ENCODE measurements around the gene CDH13. TPM values are rescaled to one million over a fixed set of nuclear protein-coding genes. Genes with fewer than 3 reads are reported as not detected.

The CDH13 gene
- total and polyA plus RNA-seq, 10 of the 15 experiments (the other 5 are each of a cell fraction or from before 2014, with no cell fraction given), result under 0.01 to 0.05 TPM; not detected in 8

DNA sequence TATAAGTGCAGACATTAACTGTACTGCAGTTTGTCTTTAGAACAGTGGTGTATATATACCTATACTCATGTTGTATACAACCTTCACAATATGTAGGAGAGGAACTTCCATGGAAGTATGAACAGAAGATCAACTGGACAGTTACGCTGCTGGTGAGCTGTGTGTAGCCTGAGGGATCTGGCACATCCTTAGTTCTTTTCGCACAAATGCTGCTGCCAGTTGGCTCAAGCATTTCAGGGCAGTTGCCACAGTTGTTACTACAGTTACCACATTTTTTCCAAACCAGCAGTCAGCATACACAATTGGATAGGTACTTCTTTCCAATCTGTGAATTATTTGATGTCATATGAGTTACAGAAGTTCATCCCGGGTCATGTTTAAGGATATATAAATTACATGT is 641.4 kb downstream of the CDH13 start:
- no peak overlapping the region for H3K27ac ChIP-seq (ENCODE audit: control insufficient read depth, insufficient read depth)
- ChIA-PET RAD21 (ENCODE audit: unreplicated experiment) (no interaction called here), CTCF (no interaction called here), SMC1A (ENCODE audit: uncharacterized antibody, unreplicated experiment) (no interaction called here), POLR2A (no interaction called here)
- no peak overlapping the region for H3K4me3 ChIP-seq
- H3K27me3 ChIP-seq (replicated peaks in 1 of 2; ENCODE audit: control insufficient read depth in 2 of 2, insufficient read depth in 2 of 2, low read length in 1 of 2), result no peaks in the 10 kb centered on the region
- intact Hi-C loops (cut with micrococcal nuclease; ENCODE audit: unreplicated experiment) (no loop called here), in situ Hi-C loops (cut with MboI) (no loop called here)
- no peak overlapping the region for H2AFZ ChIP-seq (ENCODE audit: control insufficient read depth, low read depth, low read length)
- DNase-seq (ENCODE audit: low read depth, low spot score), result no peak
- no peaks in the 10 kb centered on the region for H4K20me1 ChIP-seq (ENCODE audit: control insufficient read depth, insufficient read depth)
- 19% methylated on average over 3 of the region's 3 CpGs for WGBS (ENCODE audit: insufficient coverage, insufficient replicate concordance, low lambda C conversion rate, missing lambda C conversion rate)
- H3K79me2 ChIP-seq (ENCODE audit: control insufficient read depth, insufficient read depth, low read length), result no peaks in the 10 kb centered on the region
- TF ChIP-seq SREBF1 (IDR thresholded peaks at IDR 0.05; ENCODE audit: low read length) (no peak), SREBF2 (IDR thresholded peaks at IDR 0.05; ENCODE audit: low read length) (no peak), PAX8 (IDR thresholded peaks at IDR 0.05) (no peak), SUZ12 (IDR thresholded peaks at IDR 0.05; ENCODE audit: unreplicated experiment) (no peak), ATF7 (IDR thresholded peaks at IDR 0.05; ENCODE audit: low read depth) (no peak), CHD1 (IDR thresholded peaks at IDR 0.05; ENCODE audit: low read depth, low read length) (no peak), GATAD2B (conservative IDR thresholded peaks at IDR 0.05; ENCODE audit: low read depth) (no peak), RELB (IDR thresholded peaks at IDR 0.05; ENCODE audit: low read depth) (no peak), ASH2L (IDR thresholded peaks at IDR 0.05; ENCODE audit: borderline replicate concordance, low read depth) (no peak), IKZF2 (IDR thresholded peaks at IDR 0.05) (no peak), DPF2 (IDR thresholded peaks at IDR 0.05) (no peak), RUNX3 (IDR thresholded peaks at IDR 0.05; ENCODE audit: low read length) (no peak), JUND (IDR thresholded peaks at IDR 0.05; ENCODE audit: low read depth, low read length) (no peak), KLF5 (IDR thresholded peaks at IDR 0.05; ENCODE audit: partially characterized antibody) (no peak), IKZF1 (conservative IDR thresholded peaks at IDR 0.05) (no peak), FOS (IDR thresholded peaks at IDR 0.05; ENCODE audit: borderline replicate concordance, extremely low read depth, insufficient read length) (no peak), NFYA (IDR thresholded peaks at IDR 0.05; ENCODE audit: borderline replicate concordance, low read depth, low read length) (no peak), BRCA1 (IDR thresholded peaks at IDR 0.05; ENCODE audit: low read depth, low read length) (no peak)
- no peaks in the 10 kb centered on the region for H3K4me1 ChIP-seq (ENCODE audit: control insufficient read depth, insufficient read depth, low read length)
- no peak for ATAC-seq
- no TSS peak for BruUV-seq (replicated peaks)
- no peaks in the 10 kb centered on the region for H3K36me3 ChIP-seq (ENCODE audit: control insufficient read depth in 2 of 2, insufficient read depth in 2 of 2, low read length in 1 of 2)
- no peaks in the 10 kb centered on the region for H3K9me3 ChIP-seq (replicated peaks; ENCODE audit: control insufficient read depth, insufficient read depth, low read length)
- no peak overlapping the region for H3K4me2 ChIP-seq (ENCODE audit: control insufficient read depth, insufficient read depth)
- no peak overlapping the region for H3K9ac ChIP-seq (ENCODE audit: control insufficient read depth, insufficient read depth, low read length)
- no peak for FAIRE-seq
